AG04449 (cell line): ENCODE measurements around the gene UNC93B1.

Source experiments
- CTCF ChIA-PET: fragments of 350-600 bp; formaldehyde crosslinking; extraction: SDS; loops from one replicate; lab custom pipeline; 2021; ENCODE audit warnings: antibody characterized with exemption; lab: Yijun Ruan, JAX
- POLR2A ChIA-PET: fragments of 400-600, 350-600 bp; formaldehyde crosslinking; extraction: SDS; loops from one replicate; lab custom pipeline; 2020; ENCODE audit warnings: antibody characterized with exemption, inconsistent platforms; lab: Yijun Ruan, JAX
- DNase-seq: peaks from one replicate; pipeline ENCODE4 v3.0.0-alpha.2; 2010; ENCODE audit warnings: low read depth, low spot score
- H3K4me3 ChIP-seq: 2 replicates; pipeline ENCODE4 v1.5.1; 2011; ENCODE audit warnings: low read depth, mild to moderate bottlenecking, control low read depth, low read length
- TF ChIP-seq, protein P1 (sequence below): IDR thresholded peaks from one replicate; pipeline ENCODE4 v1.5.1; 2011; ENCODE audit warnings: mild to moderate bottlenecking, moderate library complexity, low read length, control low read depth, inconsistent platforms; ENCODE audit not compliant: insufficient read depth; ENCODE audit errors: missing control alignments

The UNC93B1 gene

DNA sequence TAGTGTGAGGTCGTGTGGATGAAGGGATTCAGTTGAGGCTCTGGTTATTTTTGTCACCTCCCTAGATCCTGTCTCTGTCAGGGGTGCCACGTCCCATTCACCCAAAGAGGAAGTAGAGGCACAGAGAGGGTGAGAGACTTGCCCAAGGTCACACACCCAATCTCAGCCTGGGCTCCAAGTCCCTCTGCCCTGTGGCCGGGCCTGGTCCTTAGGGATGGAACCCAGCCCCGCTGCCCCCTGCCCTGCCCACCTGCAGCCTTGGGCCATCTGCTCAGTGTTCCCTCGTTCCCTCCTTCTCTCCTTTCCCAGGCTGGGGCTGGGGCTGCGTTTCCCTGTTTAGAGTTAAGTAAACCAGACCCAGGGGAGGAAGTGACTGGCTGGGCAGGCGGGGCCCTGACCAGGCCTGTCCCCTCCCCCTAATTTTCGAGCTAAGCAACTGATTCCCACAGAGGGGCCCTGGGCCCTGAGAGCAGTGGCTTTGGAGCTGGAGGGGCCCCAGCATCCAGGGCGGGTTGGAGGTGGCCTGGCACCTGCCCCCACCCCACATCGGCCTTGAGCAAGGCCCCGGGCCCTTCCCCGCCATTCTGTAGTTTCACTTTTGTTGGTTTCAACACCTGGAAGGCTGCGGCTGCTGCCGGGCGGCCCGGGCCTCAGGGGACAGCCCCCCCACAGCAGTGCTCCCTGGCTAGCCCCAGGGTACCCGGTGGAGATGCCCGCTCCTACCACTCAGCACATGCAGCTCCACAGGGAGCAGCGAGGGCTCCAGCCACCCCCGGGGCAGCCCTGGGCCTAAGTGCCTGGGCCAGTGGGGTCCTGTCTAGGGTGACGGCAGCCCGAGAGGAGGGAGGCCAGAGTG, 36.4 kb upstream of the UNC93B1 start:
- H3K4me3 ChIP-seq: peak overlapping the region; percentile 73
- CTCF ChIA-PET: interaction anchor here (0.8 to 1.0 kb wide), 2 partner anchors 164 to 168 kb away, joined by 3 read pairs; no protein-coding TSS in a partner anchor
- TF ChIP-seq, protein P1, sequence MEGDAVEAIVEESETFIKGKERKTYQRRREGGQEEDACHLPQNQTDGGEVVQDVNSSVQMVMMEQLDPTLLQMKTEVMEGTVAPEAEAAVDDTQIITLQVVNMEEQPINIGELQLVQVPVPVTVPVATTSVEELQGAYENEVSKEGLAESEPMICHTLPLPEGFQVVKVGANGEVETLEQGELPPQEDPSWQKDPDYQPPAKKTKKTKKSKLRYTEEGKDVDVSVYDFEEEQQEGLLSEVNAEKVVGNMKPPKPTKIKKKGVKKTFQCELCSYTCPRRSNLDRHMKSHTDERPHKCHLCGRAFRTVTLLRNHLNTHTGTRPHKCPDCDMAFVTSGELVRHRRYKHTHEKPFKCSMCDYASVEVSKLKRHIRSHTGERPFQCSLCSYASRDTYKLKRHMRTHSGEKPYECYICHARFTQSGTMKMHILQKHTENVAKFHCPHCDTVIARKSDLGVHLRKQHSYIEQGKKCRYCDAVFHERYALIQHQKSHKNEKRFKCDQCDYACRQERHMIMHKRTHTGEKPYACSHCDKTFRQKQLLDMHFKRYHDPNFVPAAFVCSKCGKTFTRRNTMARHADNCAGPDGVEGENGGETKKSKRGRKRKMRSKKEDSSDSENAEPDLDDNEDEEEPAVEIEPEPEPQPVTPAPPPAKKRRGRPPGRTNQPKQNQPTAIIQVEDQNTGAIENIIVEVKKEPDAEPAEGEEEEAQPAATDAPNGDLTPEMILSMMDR: no peak
- DNase-seq: peak; percentile 28
- POLR2A ChIA-PET: interaction anchor here (1.1 to 1.7 kb wide), 4 partner anchors 10 to 172 kb away, joined by 3 to 9 read pairs (median 4); partner anchors contain the start of gene ALDH3B1

DNA sequence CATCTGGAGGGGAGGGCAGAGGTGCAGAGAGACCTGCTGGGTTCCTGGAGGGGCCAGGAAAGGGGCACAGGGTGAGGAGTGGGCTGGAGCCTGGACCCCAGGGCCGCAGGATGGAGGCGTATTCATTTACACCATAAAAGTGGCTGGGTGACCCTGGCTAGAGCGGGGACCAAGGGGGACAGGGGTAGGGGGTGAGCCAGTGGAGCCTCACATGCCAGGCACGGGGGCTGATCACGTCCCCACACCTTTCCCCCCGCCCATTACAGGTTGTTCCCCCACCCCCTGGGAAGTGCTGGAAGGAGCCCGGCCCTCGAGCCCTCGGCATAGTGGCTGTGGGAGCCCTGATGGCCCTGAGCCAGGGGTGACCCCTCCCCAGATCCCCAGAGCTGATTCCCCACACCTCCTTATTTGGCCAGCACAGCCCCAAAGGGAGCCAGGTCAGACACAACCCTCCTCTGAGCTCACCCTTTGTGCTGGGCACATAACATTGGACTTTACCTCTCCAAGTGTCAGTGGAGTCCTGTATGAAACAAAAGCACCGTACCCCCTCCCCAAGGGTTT, 35.7 kb upstream of the UNC93B1 start:
- H3K4me3 ChIP-seq: peak overlapping the region; percentile 73
- ChIA-PET POLR2A (interaction anchor here (0.7 to 1.6 kb wide), 5 partner anchors 10 to 173 kb away, joined by 3 to 9 read pairs (median 5); partner anchors contain the start of gene ALDH3B1), CTCF (interaction anchor here (0.8 to 1.0 kb wide), 3 partner anchors 9 to 169 kb away, joined by 3 read pairs; partner anchors contain the start of gene NDUFS8)
- TF ChIP-seq, protein P1: no peak
- DNase-seq: no peak

DNA sequence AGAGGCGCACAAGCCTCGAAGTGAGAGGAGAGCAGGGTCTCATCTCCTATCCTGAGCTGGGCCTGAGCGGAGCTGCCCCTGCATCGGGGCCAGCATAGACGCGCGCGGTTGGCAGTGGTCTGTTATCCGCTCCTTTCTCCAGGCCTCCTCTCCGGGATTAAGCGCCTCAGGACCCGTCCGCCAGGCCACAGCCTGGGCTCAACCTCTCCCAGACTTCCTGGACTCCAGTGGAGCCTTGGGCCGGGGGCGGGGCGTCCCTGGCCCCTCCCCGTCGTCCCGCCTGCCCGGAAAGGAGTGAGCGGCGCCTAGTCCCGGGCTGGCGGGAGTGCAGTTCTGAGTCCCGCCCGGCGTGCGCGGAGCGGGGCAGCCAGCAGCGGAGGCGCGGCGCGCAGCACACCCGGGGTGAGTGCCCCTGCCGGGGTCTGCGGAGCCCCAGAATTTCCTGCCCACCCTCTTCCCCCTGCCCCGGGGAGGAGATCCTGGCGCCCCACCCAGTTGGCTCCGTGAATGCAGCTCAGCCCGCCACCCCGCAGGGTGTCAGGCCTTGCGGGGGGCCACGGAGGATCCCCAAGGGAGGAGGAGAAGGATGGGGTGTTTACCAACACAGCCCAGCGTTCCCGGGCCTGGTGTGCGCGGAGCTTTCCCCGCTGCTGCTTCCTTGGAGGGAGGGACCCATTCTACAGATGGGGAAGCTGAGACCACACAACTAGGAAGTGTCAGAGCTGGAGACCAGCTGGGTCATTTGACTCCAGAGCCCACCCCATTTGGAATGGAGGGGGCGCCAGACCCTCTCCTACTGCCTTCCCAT, 35.0 kb upstream of the UNC93B1 start, which contains the start of gene TCIRG1:
Gene TCIRG1 (plus strand): TSS at position 308 of the 808 bp plus-strand sequence. CDS start 2,247 bp downstream, outside the sequence.
- ChIA-PET CTCF (interaction anchor here (0.8 to 2.3 kb wide), 3 partner anchors 8 to 167 kb away, joined by 3 to 5 read pairs (median 4); partner anchors contain the start of gene NDUFS8), POLR2A (interaction anchor here (0.7 to 2.0 kb wide), 4 partner anchors 10 to 28 kb away, joined by 3 to 5 read pairs (median 5); partner anchors contain the start of gene ALDH3B1)
- peak within 1 kb of the TSS; percentile 73 for H3K4me3 ChIP-seq
- no peak for DNase-seq
- TF ChIP-seq, protein P1: no peak

DNA sequence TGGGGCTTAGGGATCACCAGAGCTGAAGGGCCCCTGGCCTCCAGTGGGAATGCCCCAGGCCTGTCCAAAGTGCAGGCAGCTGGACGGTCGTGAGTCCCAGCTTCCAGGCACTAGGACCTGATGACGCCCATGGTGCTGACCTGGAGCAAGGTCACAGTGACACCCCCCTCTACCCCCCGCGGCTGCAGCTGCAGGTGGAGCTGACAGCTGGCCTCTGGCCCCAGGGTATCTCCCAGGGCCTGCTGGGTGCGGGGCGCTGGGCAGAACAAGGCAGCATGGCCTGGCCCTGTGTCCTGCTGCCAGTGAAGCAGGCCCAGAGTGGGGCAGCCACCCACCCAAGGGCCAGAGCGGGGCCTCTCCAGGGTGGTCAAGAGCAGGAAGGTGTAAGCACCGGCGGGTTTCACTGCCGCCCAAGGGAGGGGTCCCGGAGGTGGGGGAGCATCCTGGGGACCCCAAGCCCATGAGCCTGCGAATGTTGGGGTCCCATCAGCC, 34.4 kb upstream of the UNC93B1 start:
- POLR2A ChIA-PET: interaction anchor here (1.4 to 2.0 kb wide), 2 partner anchors 9 to 28 kb away, joined by 5 read pairs; partner anchors contain the start of gene ALDH3B1
- CTCF ChIA-PET: interaction anchor here (1.1 to 2.3 kb wide), 3 partner anchors 18 to 168 kb away, joined by 3 to 5 read pairs (median 4); partner anchors contain the start of gene ALDH3B1
- TF ChIP-seq, protein P1: no peak
- peak overlapping the region; percentile 73 for H3K4me3 ChIP-seq
- no peak for DNase-seq

DNA sequence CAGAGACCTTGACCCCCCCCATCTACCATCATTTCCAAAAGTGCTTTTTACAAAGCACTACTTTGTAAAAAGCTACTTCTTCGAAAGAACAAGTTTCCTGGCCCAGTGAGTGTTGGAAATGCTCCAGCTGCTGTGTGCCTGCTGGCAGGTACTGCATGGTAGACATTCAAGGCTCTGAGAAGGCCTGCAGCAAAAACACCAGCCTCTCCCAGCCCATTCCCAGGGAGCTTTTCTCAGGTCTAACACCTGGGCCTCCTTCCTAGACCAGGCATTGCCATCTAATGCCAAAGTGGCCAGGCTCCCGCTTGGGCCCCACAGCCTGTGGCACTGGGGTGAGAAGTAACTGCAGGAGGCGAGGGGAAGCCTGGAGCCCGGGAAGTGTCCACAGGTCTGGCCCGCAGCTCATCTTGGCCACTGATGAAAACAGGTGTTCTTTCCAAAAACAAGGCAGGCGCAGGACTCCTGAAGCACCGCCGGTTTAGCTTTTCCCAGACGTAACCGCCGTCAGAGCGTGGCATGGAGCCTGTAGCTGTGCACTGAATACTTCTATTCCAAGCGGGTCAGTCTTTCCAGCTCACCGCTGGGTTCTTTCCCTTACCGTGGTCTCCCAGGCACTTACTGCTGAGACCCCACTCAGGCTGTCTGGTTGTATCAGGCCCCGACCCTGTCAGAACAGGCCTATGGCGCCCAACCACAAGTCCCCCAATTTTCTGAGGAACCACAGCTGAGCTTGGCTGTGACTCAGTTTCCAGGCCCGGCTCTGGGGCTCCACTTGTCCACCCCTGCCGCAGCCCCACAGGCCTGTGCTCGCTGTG, 33.7 kb upstream of the UNC93B1 start:
- no peak overlapping the region for H3K4me3 ChIP-seq
- POLR2A ChIA-PET: interaction anchor here (0.5 to 2.0 kb wide), 2 partner anchors 14 to 27 kb away, joined by 3 to 5 read pairs; partner anchors contain the start of gene ALDH3B1
- DNase-seq: no peak
- TF ChIP-seq, protein P1: no peak
- CTCF ChIA-PET: interaction anchor here (0.7 to 2.3 kb wide), 6 partner anchors 15 to 171 kb away, joined by 3 to 5 read pairs (median 4); partner anchors contain the start of gene ALDH3B1
